KMS-11 (cell line): ENCODE measurements around the gene SNRPB2.

Experiments used
- H2AFZ ChIP-seq: fragments of 200-600 bp; sonication (generic); 2 replicates; pipeline ENCODE4 v1.6.1; 2016; ENCODE audit warnings: antibody characterized with exemption, mixed run types, low read depth
- H3K27ac ChIP-seq: fragments of 200-600 bp; sonication (generic); 2 replicates; pipeline ENCODE4 v1.6.1; 2016; ENCODE audit warnings: mild to moderate bottlenecking, mixed run types
- H3K27me3 ChIP-seq: fragments of 200-600 bp; sonication (generic); 2 replicates; pipeline ENCODE4 v1.6.1; 2017; ENCODE audit warnings: mild to moderate bottlenecking, low read depth, mixed run types, moderate library complexity; ENCODE audit not compliant: insufficient read depth
- H3K36me3 ChIP-seq: fragments of 200-600 bp; sonication (generic); 2 replicates; pipeline ENCODE4 v1.6.1; 2017; ENCODE audit warnings: mild to moderate bottlenecking, mixed run types; ENCODE audit not compliant: insufficient read depth
- H3K4me1 ChIP-seq: fragments of 200-600 bp; sonication (generic); 2 replicates; pipeline ENCODE4 v1.6.1; 2016; ENCODE audit warnings: mild to moderate bottlenecking, low read depth, mixed run types; ENCODE audit not compliant: poor library complexity, severe bottlenecking
- H3K4me2 ChIP-seq: fragments of 200-600 bp; sonication (generic); 2 replicates; pipeline ENCODE4 v1.7.0; 2016; ENCODE audit warnings: mild to moderate bottlenecking, mixed run types
- H3K4me3 ChIP-seq: fragments of 200-600 bp; sonication (generic); IDR thresholded peaks from 2 replicates; pipeline ENCODE4 v1.6.1; 2017; ENCODE audit warnings: low read depth, low read length, mixed read lengths; ENCODE audit not compliant: insufficient read depth
- H3K79me2 ChIP-seq: fragments of 200-600 bp; sonication (generic); 2 replicates; pipeline ENCODE4 v1.6.1; 2016; ENCODE audit warnings: low read depth, mixed run types; ENCODE audit not compliant: insufficient read depth
- H3K9ac ChIP-seq: fragments of 200-600 bp; sonication (generic); 2 replicates; pipeline ENCODE4 v1.6.1; 2016; ENCODE audit warnings: mild to moderate bottlenecking, mixed run types
- H4K20me1 ChIP-seq: fragments of 200-600 bp; sonication (generic); 2 replicates; pipeline ENCODE4 v1.6.1; 2016; ENCODE audit warnings: mild to moderate bottlenecking, mixed run types; ENCODE audit not compliant: insufficient read depth
- CTCF ChIP-seq: fragments of 200-600 bp; sonication (generic); conservative IDR thresholded peaks from 2 replicates; pipeline ENCODE4 v1.6.1; 2017; ENCODE audit warnings: low read depth, mild to moderate bottlenecking, antibody characterized with exemption, low read length, moderate library complexity, mixed read lengths

SNRPB2 gene

GRCh38 chr20:16729565-16730460 lies at the start of gene SNRPB2:
TSS of gene SNRPB2 (plus strand) at chr20:16730026. CDS start at chr20:16731703, 1,677 bp downstream.
- Histone ChIP-seq H3K4me3 (no peak within 1 kb of the TSS), H3K9ac (peak within 1 kb of the TSS; percentile 91), H3K27ac (peak within 1 kb of the TSS; percentile 69), H3K4me1 (peaks cover 23% of the 10 kb centered on the region), H4K20me1 (no peaks in the 10 kb centered on the region), H2AFZ (peak within 1 kb of the TSS; percentile 95), H3K4me2 (peak within 1 kb of the TSS; percentile 78), H3K27me3 (no peaks in the 10 kb centered on the region), H3K36me3 (no peaks in the 10 kb centered on the region), H3K79me2 (peaks cover 20% of the 10 kb centered on the region; the same call in 1 of the 2 replicates)
- TF ChIP-seq CTCF: no peak

GRCh38 chr20:16684416-16684815 lies 45.4 kb upstream of the SNRPB2 start:
- Histone ChIP-seq H3K27me3 (no peaks in the 10 kb centered on the region), H3K9ac (no peak overlapping the region), H2AFZ (no peak overlapping the region), H4K20me1 (no peaks in the 10 kb centered on the region), H3K4me1 (no peaks in the 10 kb centered on the region), H3K36me3 (no peaks in the 10 kb centered on the region), H3K4me3 (no peak overlapping the region), H3K4me2 (no peak overlapping the region), H3K79me2 (no peaks in the 10 kb centered on the region), H3K27ac (no peak overlapping the region)
- no peak for TF ChIP-seq CTCF

GRCh38 chr20:16689906-16690305 lies 39.9 kb upstream of the SNRPB2 start:
- Histone ChIP-seq H3K27me3 (no peaks in the 10 kb centered on the region), H3K36me3 (no peaks in the 10 kb centered on the region), H3K4me1 (no peaks in the 10 kb centered on the region), H3K4me2 (no peak overlapping the region), H3K9ac (no peak overlapping the region), H3K79me2 (no peaks in the 10 kb centered on the region), H3K4me3 (no peak overlapping the region), H3K27ac (no peak overlapping the region), H2AFZ (no peak overlapping the region), H4K20me1 (no peaks in the 10 kb centered on the region)
- TF ChIP-seq CTCF: no peak

GRCh38 chr20:16691381-16691780 lies 38.4 kb upstream of the SNRPB2 start:
- Histone ChIP-seq H3K79me2 (no peaks in the 10 kb centered on the region), H3K9ac (no peak overlapping the region), H3K4me2 (no peak overlapping the region), H3K4me3 (no peak overlapping the region), H3K27me3 (no peaks in the 10 kb centered on the region), H3K36me3 (no peaks in the 10 kb centered on the region), H2AFZ (no peak overlapping the region), H4K20me1 (no peaks in the 10 kb centered on the region), H3K27ac (no peak overlapping the region), H3K4me1 (no peaks in the 10 kb centered on the region)
- no peak for TF ChIP-seq CTCF
